Endodermal cell (in vitro differentiated cells): ENCODE measurements around the gene DLG2. TPM values are rescaled to one million over a fixed set of nuclear protein-coding genes. Genes with fewer than 3 reads are reported as not detected.
A peak's percentile ranks its signal among the peaks of the same experiment; 100 is the strongest.

ENCODE experiments used
- DNase-seq: peaks from one replicate; pipeline ENCODE4 v3.0.0-alpha.2; 2017
- H3K27ac ChIP-seq: 2 replicates; pipeline ENCODE4 v1.5.1; 2013; ENCODE audit warnings: mild to moderate bottlenecking, low read depth, low read length, moderate library complexity
- H3K27me3 ChIP-seq: 2 replicates; pipeline ENCODE4 v1.6.1; 2013; ENCODE audit warnings: mild to moderate bottlenecking, low read length, moderate library complexity; ENCODE audit not compliant: insufficient read depth, control insufficient read depth, poor library complexity, severe bottlenecking
- H3K36me3 ChIP-seq: 2 replicates; pipeline ENCODE4 v1.7.0; 2013; ENCODE audit warnings: mild to moderate bottlenecking, low read length, moderate library complexity; ENCODE audit not compliant: control insufficient read depth, insufficient read depth
- H3K4me1 ChIP-seq: one replicate; pipeline ENCODE4 v1.7.0; 2013; ENCODE audit warnings: low read length; ENCODE audit not compliant: control insufficient read depth, insufficient read depth
- H3K4me3 ChIP-seq: 2 replicates; pipeline ENCODE4 v1.5.1; 2013; ENCODE audit warnings: mild to moderate bottlenecking, low read length, moderate library complexity
- H3K9ac ChIP-seq: 2 replicates; pipeline ENCODE4 v1.6.1; 2013; ENCODE audit warnings: mild to moderate bottlenecking, low read length, moderate library complexity; ENCODE audit not compliant: poor library complexity, severe bottlenecking; ENCODE audit errors: extremely low read depth
- H3K9me3 ChIP-seq: 2 replicates; pipeline ENCODE4 v1.6.1; 2013; ENCODE audit warnings: mild to moderate bottlenecking, low read length, moderate library complexity; ENCODE audit not compliant: control insufficient read depth
- H3K27ac Mint-ChIP-seq: 2 replicates; pipeline ENCODE4 v1.8.0; 2020; ENCODE audit warnings: mixed read lengths
- H3K27me3 Mint-ChIP-seq: 2 replicates; pipeline ENCODE4 v1.8.0; 2021; ENCODE audit warnings: mild to moderate bottlenecking, mixed read lengths; ENCODE audit not compliant: insufficient read depth
- H3K36me3 Mint-ChIP-seq: 2 replicates; pipeline ENCODE4 v1.8.0; 2020; ENCODE audit warnings: low read depth, mixed read lengths
- H3K4me1 Mint-ChIP-seq: 2 replicates; pipeline ENCODE4 v1.8.0; 2020; ENCODE audit warnings: mixed read lengths
- H3K4me3 Mint-ChIP-seq: 2 replicates; pipeline ENCODE4 v1.8.0; 2020; ENCODE audit warnings: mild to moderate bottlenecking, moderate library complexity, mixed read lengths
- H3K9me3 Mint-ChIP-seq: 2 replicates; pipeline ENCODE4 v1.8.0; 2020; ENCODE audit warnings: mild to moderate bottlenecking, mixed read lengths
- CTCF ChIP-seq: fragments of 200-600 bp; sonication (generic); conservative IDR thresholded peaks from 2 replicates; pipeline ENCODE4 v1.5.0; 2021; ENCODE audit warnings: antibody characterized with exemption, mild to moderate bottlenecking
- WGBS, 2 experiments: methylation state at CpG; one replicate each; pipeline versions ENCODE4 v1.1.5 to v1.1.7; 2013; ENCODE audit warnings: missing lambda C conversion rate in 2 of 2, mixed read lengths in 1 of 2; ENCODE audit not compliant: insufficient coverage in 1 of 2, insufficient read length in 1 of 2; 5-methylcytosine and 5-hydroxymethylcytosine counted together
- total RNA-seq, 2 donors: library from RNA; stranded (reverse); fragmentation: NEBNext Ultra II Directional in 1 of 2; extraction: Animal tissue kit (Norgen Biotek cat#: 25700) in 1 of 2; gene quantifications; 2 replicates in 1 of 2; 3 replicates in 1 of 2; pipeline ENCODE4 v1.2.1, GENCODE V29; 2021

The DLG2 gene
- total RNA-seq, 2 donors from 2014 or later, result 9.6 to 10.6 TPM

- peak overlapping the region; percentile 14 for H3K27ac Mint-ChIP-seq
- H3K9ac ChIP-seq, result no peak overlapping the region
- H3K27me3 Mint-ChIP-seq, result no peaks in the 10 kb centered on the region
- H3K27me3 ChIP-seq, result no peaks in the 10 kb centered on the region
- H3K9me3 ChIP-seq, result no peaks in the 10 kb centered on the region
- WGBS, 2 experiments, result 89 to 92% methylated on average over 5 to 6 of the region's 6 CpGs
- peaks cover 6% of the 10 kb centered on the region for H3K9me3 Mint-ChIP-seq
- H3K36me3 Mint-ChIP-seq, result peaks cover 2% of the 10 kb centered on the region
- no peak for TF ChIP-seq CTCF
- H3K4me1 ChIP-seq, result peaks cover 10% of the 10 kb centered on the region
- DNase-seq, result no peak
- H3K4me3 ChIP-seq, result no peak overlapping the region
- H3K4me1 Mint-ChIP-seq, result peaks cover 44% of the 10 kb centered on the region
- H3K36me3 ChIP-seq, result no peaks in the 10 kb centered on the region
- no peak overlapping the region for H3K4me3 Mint-ChIP-seq
- no peak overlapping the region for H3K27ac ChIP-seq
Measured at GRCh38 chr11:83508804-83509203, 2118.3 kb downstream of the DLG2 start.

GRCh38 chr11:83502041-83502440, 2125.1 kb downstream of the DLG2 start:
- Histone ChIP-seq H3K4me1 (no peaks in the 10 kb centered on the region), H3K27me3 (no peaks in the 10 kb centered on the region), H3K27ac (no peak overlapping the region), H3K36me3 (no peaks in the 10 kb centered on the region), H3K9me3 (no peaks in the 10 kb centered on the region), H3K9ac (no peak overlapping the region), H3K4me3 (no peak overlapping the region)
- Mint-ChIP-seq H3K4me1 (peaks cover 12% of the 10 kb centered on the region), H3K9me3 (no peaks in the 10 kb centered on the region), H3K27ac (no peak overlapping the region), H3K36me3 (peaks cover 2% of the 10 kb centered on the region), H3K4me3 (no peak overlapping the region), H3K27me3 (no peaks in the 10 kb centered on the region)
- no peak for TF ChIP-seq CTCF
- no peak for DNase-seq
- WGBS, 2 experiments, result 97 to 100% methylated on average over 2 to 3 of the region's 3 CpGs

GRCh38 chr11:83493917-83494316, 2133.2 kb downstream of the DLG2 start:
- no peaks in the 10 kb centered on the region for H3K9me3 ChIP-seq
- WGBS, 2 experiments, result 98 to 100% methylated on average over 1 of the region's 1 CpG
- Mint-ChIP-seq H3K4me3 (no peak overlapping the region), H3K36me3 (no peaks in the 10 kb centered on the region), H3K27ac (no peak overlapping the region), H3K27me3 (no peaks in the 10 kb centered on the region), H3K9me3 (no peaks in the 10 kb centered on the region), H3K4me1 (peaks cover 17% of the 10 kb centered on the region)
- H3K36me3 ChIP-seq, result no peaks in the 10 kb centered on the region
- no peak overlapping the region for H3K9ac ChIP-seq
- no peak overlapping the region for H3K27ac ChIP-seq
- H3K4me1 ChIP-seq, result peaks cover 13% of the 10 kb centered on the region
- H3K4me3 ChIP-seq, result no peak overlapping the region
- H3K27me3 ChIP-seq, result no peaks in the 10 kb centered on the region
- no peak for TF ChIP-seq CTCF
- no peak for DNase-seq
